GM19025 (cell line): ENCODE results near the gene ZNF428.

ENCODE experiments used
- ATAC-seq: cut with Tn5 transposase; IDR thresholded peaks from one replicate; pipeline ENCODE4 v1.9.1; 2021; ENCODE audit warnings: mild to moderate bottlenecking, low read depth, moderate library complexity; ENCODE audit not compliant: unreplicated experiment

ZNF428 gene

GRCh38 chr19:43569657-43570056 lies 49.8 kb downstream of the ZNF428 start:
- ATAC-seq, result no peak

- ATAC-seq, result no peak
Observed at GRCh38 chr19:43564800-43565199, 54.6 kb downstream of the ZNF428 start.

- ATAC-seq, result no peak
Observed at GRCh38 chr19:43563816-43564457, 55.5 kb downstream of the ZNF428 start.

GRCh38 chr19:43562698-43563241 lies 56.7 kb downstream of the ZNF428 start:
- peak; percentile 69 for ATAC-seq

GRCh38 chr19:43562226-43562697 lies 57.2 kb downstream of the ZNF428 start:
- no peak for ATAC-seq

- no peak for ATAC-seq
Observed at GRCh38 chr19:43561139-43561970, 58.1 kb downstream of the ZNF428 start.

GRCh38 chr19:43560687-43561086 lies 58.7 kb downstream of the ZNF428 start:
- ATAC-seq, result no peak
